Measurements from ENCODE around the gene DPP6. TPM values are rescaled to one million over a fixed set of nuclear protein-coding genes. Genes with fewer than 3 reads are reported as not detected.

Gene DPP6
- total RNA-seq, 2 donors from 2014 or later, result 0.05 to 38.7 TPM

DNA sequence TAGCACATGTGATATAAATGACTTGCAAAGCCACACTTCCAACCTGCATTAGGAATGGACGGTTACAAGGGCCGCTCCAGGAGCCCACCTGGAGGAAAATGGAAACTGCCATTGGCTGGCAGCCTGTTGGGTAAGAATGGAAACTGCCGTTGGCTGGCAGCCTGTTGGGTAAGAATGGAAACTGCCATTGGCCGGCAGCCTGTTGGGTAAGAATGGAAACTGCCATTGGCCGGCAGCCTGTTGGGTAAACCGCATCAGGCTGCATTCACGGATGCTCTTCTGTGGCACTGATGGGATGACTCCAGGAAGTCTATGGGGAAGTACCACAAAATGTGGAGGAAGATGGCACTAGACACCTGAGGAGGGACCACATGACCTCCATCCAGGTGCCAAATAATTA lies 143.1 kb downstream of the DPP6 start:
- Histone ChIP-seq H3K4me1 (replicated peaks) (no peaks in the 10 kb centered on the region), H3K9me3 (no peaks in the 10 kb centered on the region), H3K36me3 (no peaks in the 10 kb centered on the region), H3K4me3 (no peak overlapping the region), H3K27me3 (replicated peaks; ENCODE audit: insufficient read depth) (no peaks in the 10 kb centered on the region), H3K27ac (no peak overlapping the region)
- DNase-seq (ENCODE audit: low spot score), result no peak
- TF ChIP-seq POLR2A (IDR thresholded peaks at IDR 0.05) (no peak), POLR2AphosphoS5 (IDR thresholded peaks at IDR 0.05) (no peak)
- TF ChIP-seq, protein P1, sequence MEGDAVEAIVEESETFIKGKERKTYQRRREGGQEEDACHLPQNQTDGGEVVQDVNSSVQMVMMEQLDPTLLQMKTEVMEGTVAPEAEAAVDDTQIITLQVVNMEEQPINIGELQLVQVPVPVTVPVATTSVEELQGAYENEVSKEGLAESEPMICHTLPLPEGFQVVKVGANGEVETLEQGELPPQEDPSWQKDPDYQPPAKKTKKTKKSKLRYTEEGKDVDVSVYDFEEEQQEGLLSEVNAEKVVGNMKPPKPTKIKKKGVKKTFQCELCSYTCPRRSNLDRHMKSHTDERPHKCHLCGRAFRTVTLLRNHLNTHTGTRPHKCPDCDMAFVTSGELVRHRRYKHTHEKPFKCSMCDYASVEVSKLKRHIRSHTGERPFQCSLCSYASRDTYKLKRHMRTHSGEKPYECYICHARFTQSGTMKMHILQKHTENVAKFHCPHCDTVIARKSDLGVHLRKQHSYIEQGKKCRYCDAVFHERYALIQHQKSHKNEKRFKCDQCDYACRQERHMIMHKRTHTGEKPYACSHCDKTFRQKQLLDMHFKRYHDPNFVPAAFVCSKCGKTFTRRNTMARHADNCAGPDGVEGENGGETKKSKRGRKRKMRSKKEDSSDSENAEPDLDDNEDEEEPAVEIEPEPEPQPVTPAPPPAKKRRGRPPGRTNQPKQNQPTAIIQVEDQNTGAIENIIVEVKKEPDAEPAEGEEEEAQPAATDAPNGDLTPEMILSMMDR (IDR thresholded peaks at IDR 0.05), result no peak
- intact Hi-C loops (cut with DNase I), result no loop called here
- 93% methylated on average over 7 of the region's 7 CpGs for WGBS

DNA sequence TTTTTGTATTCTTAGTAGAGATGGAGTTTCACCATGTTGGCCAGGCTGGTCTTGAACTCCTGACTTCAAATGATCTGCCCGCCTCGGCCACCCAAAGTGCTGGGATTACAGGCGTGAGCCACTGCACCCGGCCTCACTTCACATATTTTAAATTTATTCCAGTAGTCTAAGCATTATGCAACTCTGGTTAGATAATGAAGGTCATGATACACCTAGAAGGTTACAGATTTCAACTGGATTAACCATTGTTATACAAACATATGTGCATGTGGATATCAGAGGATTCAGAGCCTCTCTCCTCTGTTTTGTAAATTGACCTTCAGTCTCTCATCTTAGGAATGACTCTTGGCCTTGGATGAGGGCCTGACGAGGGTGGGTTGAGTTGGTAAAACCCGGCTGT lies 146.3 kb downstream of the DPP6 start:
- Histone ChIP-seq H3K4me1 (replicated peaks) (no peaks in the 10 kb centered on the region), H3K27ac (no peak overlapping the region), H3K36me3 (no peaks in the 10 kb centered on the region), H3K27me3 (replicated peaks; ENCODE audit: insufficient read depth) (no peaks in the 10 kb centered on the region), H3K4me3 (no peak overlapping the region), H3K9me3 (no peaks in the 10 kb centered on the region)
- 87% methylated on average over 6 of the region's 6 CpGs for WGBS
- no peak for DNase-seq (ENCODE audit: low spot score)
- intact Hi-C loops (cut with DNase I), result no loop called here
- TF ChIP-seq POLR2A (IDR thresholded peaks at IDR 0.05), result no peak
- TF ChIP-seq, protein P1 (IDR thresholded peaks at IDR 0.05), result no peak

DNA sequence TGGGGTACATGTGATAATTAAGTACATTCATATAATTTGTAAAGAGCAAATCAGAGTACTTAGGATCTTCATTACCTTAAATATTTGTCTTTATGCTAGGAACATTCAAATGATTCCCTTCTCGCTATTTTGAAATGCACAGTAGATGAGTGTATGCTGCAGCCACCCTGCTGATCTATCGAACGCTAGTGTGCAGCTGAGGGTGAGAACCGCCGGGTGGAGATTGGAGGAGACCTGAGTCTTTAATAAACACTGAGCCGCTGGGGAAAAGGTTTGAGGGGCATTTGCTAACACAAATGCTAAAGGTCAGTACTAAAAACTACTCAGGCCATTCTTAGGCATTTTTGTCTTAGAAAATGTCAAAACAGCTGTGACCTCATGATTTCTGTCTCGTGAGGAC lies 148.0 kb downstream of the DPP6 start:
- no peak for DNase-seq (ENCODE audit: low spot score)
- 81% methylated on average over 7 of the region's 7 CpGs for WGBS

DNA sequence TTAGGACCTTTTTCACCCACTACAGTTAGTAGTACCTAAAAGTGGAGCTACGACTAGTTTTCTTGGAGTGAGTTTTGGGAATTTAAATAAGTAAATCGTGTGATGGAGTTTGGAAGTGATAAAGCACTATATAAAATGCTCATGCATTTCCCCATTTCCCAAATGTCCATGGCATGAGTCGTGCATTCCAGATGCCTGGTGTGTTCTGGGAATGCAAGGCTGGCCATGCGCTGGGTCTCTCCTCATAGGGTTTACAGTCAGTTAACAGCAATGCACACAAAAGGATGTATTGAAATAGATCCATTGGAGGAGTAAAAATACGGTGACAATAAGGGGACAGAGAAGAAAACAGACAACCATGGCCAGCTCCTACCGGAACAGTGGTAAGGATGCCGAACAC lies 149.8 kb downstream of the DPP6 start:
- Histone ChIP-seq H3K4me3 (no peak overlapping the region), H3K27me3 (replicated peaks; ENCODE audit: insufficient read depth) (no peaks in the 10 kb centered on the region), H3K4me1 (replicated peaks) (no peaks in the 10 kb centered on the region), H3K9me3 (no peaks in the 10 kb centered on the region), H3K27ac (no peak overlapping the region), H3K36me3 (no peaks in the 10 kb centered on the region)
- intact Hi-C loops (cut with DNase I), result no loop called here
- TF ChIP-seq, protein P1 (IDR thresholded peaks at IDR 0.05), result no peak
- TF ChIP-seq POLR2AphosphoS5 (IDR thresholded peaks at IDR 0.05), result no peak
- no peak for TF ChIP-seq POLR2A (IDR thresholded peaks at IDR 0.05)
- DNase-seq (ENCODE audit: low spot score), result no peak
- WGBS, result 76% methylated on average over 7 of the region's 7 CpGs

More for the DNA sequence above, 148.0 kb downstream of the DPP6 start:
- TF ChIP-seq, protein P1 (IDR thresholded peaks at IDR 0.05), result no peak
- TF ChIP-seq POLR2A (IDR thresholded peaks at IDR 0.05), result no peak
- no peak for TF ChIP-seq POLR2AphosphoS5 (IDR thresholded peaks at IDR 0.05)
- Histone ChIP-seq H3K27me3 (replicated peaks; ENCODE audit: insufficient read depth) (no peaks in the 10 kb centered on the region), H3K9me3 (no peaks in the 10 kb centered on the region), H3K36me3 (no peaks in the 10 kb centered on the region), H3K4me3 (no peak overlapping the region), H3K27ac (no peak overlapping the region), H3K4me1 (replicated peaks) (no peaks in the 10 kb centered on the region)
- intact Hi-C loops (cut with DNase I), result no loop called here

DNA sequence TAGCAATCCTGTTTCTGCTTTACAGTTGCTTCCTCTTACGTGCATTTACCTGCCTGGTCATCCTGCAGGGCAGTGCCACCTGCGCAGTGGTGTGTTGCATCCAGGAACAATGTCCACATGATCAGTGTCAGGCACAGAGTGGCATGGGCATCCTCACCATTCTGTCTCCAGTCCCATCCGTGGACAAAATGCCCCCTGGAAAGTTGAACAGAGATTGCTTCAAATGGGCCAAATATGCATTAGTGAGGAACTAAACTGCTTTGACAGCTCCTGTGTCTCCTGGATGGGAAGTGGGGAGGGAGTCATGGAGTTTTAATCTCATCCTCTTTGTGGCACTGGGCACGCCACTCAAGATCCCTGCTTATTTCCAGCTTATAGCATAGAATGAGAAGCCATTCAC lies 151.8 kb downstream of the DPP6 start:
- DNase-seq (ENCODE audit: low spot score), result no peak
- no peaks in the 10 kb centered on the region for H3K4me1 ChIP-seq (replicated peaks)
- H3K36me3 ChIP-seq, result no peaks in the 10 kb centered on the region
- H3K9me3 ChIP-seq, result no peaks in the 10 kb centered on the region
- intact Hi-C loops (cut with DNase I), result no loop called here
- no peaks in the 10 kb centered on the region for H3K27me3 ChIP-seq (replicated peaks; ENCODE audit: insufficient read depth)
- TF ChIP-seq, protein P1 (IDR thresholded peaks at IDR 0.05), result no peak
- TF ChIP-seq POLR2AphosphoS5 (IDR thresholded peaks at IDR 0.05), result no peak
- TF ChIP-seq POLR2A (IDR thresholded peaks at IDR 0.05), result no peak
- WGBS, result 88% methylated on average over 4 of the region's 4 CpGs
- H3K27ac ChIP-seq, result no peak overlapping the region
- H3K4me3 ChIP-seq, result no peak overlapping the region
